Right lobe of liver (tissue), 6 donors: Measurements from ENCODE around the gene VASN. TPM values are rescaled to one million over a fixed set of nuclear protein-coding genes. Genes with fewer than 3 reads are reported as not detected.
A peak's percentile ranks its signal among the peaks of the same experiment; 100 is the strongest.

ENCODE experiments used
- ATAC-seq, 4 donors: fragments of 200-7000 bp; cut with Tn5 transposase; one replicate each; pipeline ENCODE4 v1.9.1; 2020; ENCODE audit warnings: mild to moderate bottlenecking in 4 of 4, moderate library complexity in 4 of 4
- DNase-seq, 3 donors: peaks; one replicate each; pipeline ENCODE4 v3.0.0-alpha.2; 2020
- H3K27ac ChIP-seq, 3 donors: fragments of 200-600 bp; one replicate each; pipeline ENCODE4 v1.8.0; 2022
- H3K27me3 ChIP-seq, 2 donors: fragments of 200-600 bp; one replicate each; pipeline ENCODE4 v1.8.0; 2022
- H3K36me3 ChIP-seq, 4 donors: fragments of 200-600 bp; sonication (generic) in 1 of 4; one replicate each; pipeline versions ENCODE4 v1.5.1 to v1.8.0; 2017 to 2022; ENCODE audit warnings: control low read depth in 1 of 4
- H3K4me1 ChIP-seq, 4 donors: fragments of 200-600 bp; sonication (generic) in 1 of 4; one replicate each; pipeline versions ENCODE4 v1.5.1 to v1.8.0; 2017 to 2022; ENCODE audit warnings: control low read depth in 1 of 4
- H3K4me3 ChIP-seq, 3 donors: fragments of 200-600 bp; one replicate each; pipeline ENCODE4 v1.8.0; 2022
- H3K9me3 ChIP-seq, 4 donors: fragments of 200-600 bp; sonication (generic) in 1 of 4; one replicate each; pipeline versions ENCODE4 v1.5.1 to v1.8.0; 2017 to 2022; ENCODE audit warnings: control low read depth in 1 of 4
- CTCF ChIP-seq, 4 donors: fragments of 200-600 bp in 3 of 4; fragments of 450-650 bp in 1 of 4; IDR thresholded peaks; one replicate each; pipeline versions ENCODE4 v1.5.1 to v1.8.0; 2016 to 2022; ENCODE audit warnings: antibody characterized with exemption in 4 of 4, mild to moderate bottlenecking in 2 of 4
- POLR2A ChIP-seq: fragments of 450-650 bp; IDR thresholded peaks from one replicate; pipeline ENCODE4 v1.6.1; 2017; ENCODE audit warnings: antibody characterized with exemption, mild to moderate bottlenecking
- WGBS: methylation state at CpG from one replicate; pipeline ENCODE4 v1.1.6; 2018; ENCODE audit warnings: low coverage, low lambda C conversion rate; ENCODE audit not compliant: insufficient coverage; ENCODE audit errors: missing lambda C conversion rate; 5-methylcytosine and 5-hydroxymethylcytosine counted together
- intact Hi-C, 2 donors: fragments of 100-400 bp; cut with DNase I; formaldehyde crosslinking; loops; one replicate each; pipeline versions ENCODE4 v1.11.2 to v1.14.1; 2022
- total RNA-seq, 6 experiments: library from RNA; depleted of rRNA in 2 of 6; stranded (reverse); fragments of >200 nt in 2 of 6; fragmentation: NEBNext Ultra II Directional in 3 of 6; extraction: Animal tissue kit (Norgen Biotek cat#: 25700) in 3 of 6; gene quantifications; one replicate each; pipeline versions ENCODE4 v1.1.0 to v1.2.4, GENCODE V29; 2016 to 2023
- donor health status: DM: no; HTN: yes; CAD: no.
- donor health status: DM: no; HTN: no; CAD: no.
- donor health status: DM: no; HTN: no; CAD: no.
- donor health status: DM: no; HTN: yes; CAD: no.
- donor health status: DM: no; HTN: yes; CAD: no.

The VASN gene
- total RNA-seq, 6 experiments from 2014 or later: 13.5 to 22.9 (median 16.8) TPM

GRCh38 chr16:4366016-4366415, 5.6 kb upstream of the VASN start:
- no CpG with 5 or more reads among the region's 13 CpGs for WGBS
- intact Hi-C loops: no loop called here
- H3K4me3 ChIP-seq: no peak overlapping the region
- H3K9me3 ChIP-seq: no peaks in the 10 kb centered on the region
- peaks cover 0 to 20% (median 6%) of the 10 kb centered on the region in 4 donors for H3K4me1 ChIP-seq
- ATAC-seq (no peak), DNase-seq (no peak)
- no peak overlapping the region for H3K27ac ChIP-seq
- H3K27me3 ChIP-seq: no peaks in the 10 kb centered on the region
- H3K36me3 ChIP-seq: no peaks in the 10 kb centered on the region
- TF ChIP-seq POLR2A (no peak), CTCF (IDR thresholded peaks at IDR 0.05) (no peak)

- no peaks in the 10 kb centered on the region for H3K36me3 ChIP-seq
- no peak overlapping the region for H3K27ac ChIP-seq
- H3K9me3 ChIP-seq: no peaks in the 10 kb centered on the region
- no peak for ATAC-seq
- H3K4me1 ChIP-seq: peaks cover 0 to 24% (median 9%) of the 10 kb centered on the region in 4 donors
- H3K27me3 ChIP-seq: no peaks in the 10 kb centered on the region
- H3K4me3 ChIP-seq: no peak overlapping the region
- TF ChIP-seq POLR2A: no peak
- no peak for TF ChIP-seq CTCF (IDR thresholded peaks at IDR 0.05)
- intact Hi-C loops: no loop called here
- DNase-seq: no peak
- WGBS: 60% methylated on average over 2 of the region's 5 CpGs
Observed at GRCh38 chr16:4367393-4367856, 4.2 kb upstream of the VASN start.

GRCh38 chr16:4369007-4369733, 2.5 kb upstream of the VASN start:
- no peak overlapping the region for H3K27ac ChIP-seq
- no peak overlapping the region for H3K4me3 ChIP-seq
- peak in 1 of 4 donors; percentile 1 for ATAC-seq
- no peaks in the 10 kb centered on the region for H3K36me3 ChIP-seq
- TF ChIP-seq POLR2A (no peak), CTCF (IDR thresholded peaks at IDR 0.05) (no peak)
- no peaks in the 10 kb centered on the region for H3K27me3 ChIP-seq
- peak in 2 of 3 donors; percentile 60 to 75 for DNase-seq
- no peaks in the 10 kb centered on the region for H3K9me3 ChIP-seq
- WGBS: 50% methylated on average over 1 of the region's 13 CpGs
- intact Hi-C loops: no loop called here
- H3K4me1 ChIP-seq: peaks cover 0 to 35% (median 9%) of the 10 kb centered on the region in 4 donors

- peak overlapping the region in 2 of 3 donors; percentile 40 to 91 for H3K27ac ChIP-seq
- WGBS: 55% methylated on average over 2 of the region's 3 CpGs
- H3K27me3 ChIP-seq: no peaks in the 10 kb centered on the region
- no peaks in the 10 kb centered on the region for H3K36me3 ChIP-seq
- intact Hi-C loops: no loop called here
- no peak for DNase-seq
- no peaks in the 10 kb centered on the region for H3K9me3 ChIP-seq
- peaks cover 0 to 45% (median 16%) of the 10 kb centered on the region in 4 donors for H3K4me1 ChIP-seq
- no peak for ATAC-seq
- no peak overlapping the region for H3K4me3 ChIP-seq
- TF ChIP-seq CTCF (IDR thresholded peaks at IDR 0.05) (no peak), POLR2A (no peak)
Observed at GRCh38 chr16:4370151-4370550, 1.5 kb upstream of the VASN start.
